ENCODE results near the gene ANKZF1.

Gene ANKZF1

GRCh38 chr2:219223831-219224610, 5.6 kb upstream of the ANKZF1 start:
- no peak for DNase-seq

GRCh38 chr2:219225350-219225749, 4.3 kb upstream of the ANKZF1 start:
- no peak for DNase-seq

GRCh38 chr2:219228041-219228910, 1.3 kb upstream of the ANKZF1 start:
- DNase-seq, result peak in 1 of 58 donors; percentile 44

- peak in 1 of 58 donors; percentile 67 for DNase-seq
Measured at GRCh38 chr2:219228911-219229304, 698 bp upstream of the ANKZF1 start.

- peak in 3 of 58 donors; percentile 21 to 46 (median 24) for DNase-seq
Measured at GRCh38 chr2:219230059-219230540, 494 bp downstream of the ANKZF1 start.

- no peak for DNase-seq
Measured at GRCh38 chr2:219234331-219234730, 4.7 kb downstream of the ANKZF1 start.

GRCh38 chr2:219243291-219243761, 13.7 kb downstream of the ANKZF1 start:
- DNase-seq, result no peak

- no peak for DNase-seq
Measured at GRCh38 chr2:219244789-219245147, 15.2 kb downstream of the ANKZF1 start.

GRCh38 chr2:219245148-219245898, 15.7 kb downstream of the ANKZF1 start, which contains the start of the genes GLB1L and STK16:
GLB1L (minus strand) TSS chr2:219245444; CDS start chr2:219243573, 1,871 bp downstream.
STK16 (plus strand) TSS chr2:219245479; CDS start chr2:219246000, 521 bp downstream.
- peak; percentile 18 to 97 (median 87) for DNase-seq

- DNase-seq, result no peak
Measured at GRCh38 chr2:219245899-219246230, 16.3 kb downstream of the ANKZF1 start.

GRCh38 chr2:219246559-219246958, 17.0 kb downstream of the ANKZF1 start:
- no peak for DNase-seq

GRCh38 chr2:219247678-219248642, 18.4 kb downstream of the ANKZF1 start:
- no peak for DNase-seq

- DNase-seq, result no peak
Measured at GRCh38 chr2:219248845-219249202, 19.2 kb downstream of the ANKZF1 start.

GRCh38 chr2:219249203-219249980, 19.8 kb downstream of the ANKZF1 start:
- peak in 49 of 58 donors; percentile 9 to 81 (median 58) for DNase-seq

- DNase-seq, result no peak
Measured at GRCh38 chr2:219250049-219250781, 20.6 kb downstream of the ANKZF1 start.

- DNase-seq, result no peak
Measured at GRCh38 chr2:219251656-219252055, 22.1 kb downstream of the ANKZF1 start.

- peak in 1 of 58 donors; percentile 23 for DNase-seq
Measured at GRCh38 chr2:219252084-219252483, 22.5 kb downstream of the ANKZF1 start.

GRCh38 chr2:219252570-219252899, 22.9 kb downstream of the ANKZF1 start:
- DNase-seq, result peak in 3 of 58 donors; percentile 8 to 39 (median 31)
